Fibroblast of pulmonary artery (primary cell): ENCODE results near the gene FBXO10.

Source experiments
- DNase-seq: peaks from one replicate; pipeline ENCODE4 v3.0.0-alpha.2; 2010; ENCODE audit warnings: low read depth
- H3K4me3 ChIP-seq: replicated peaks from 2 replicates; pipeline ENCODE4 v1.5.1; 2011; ENCODE audit warnings: low read depth, mild to moderate bottlenecking, control low read depth, low read length, moderate library complexity
- CTCF ChIP-seq: IDR thresholded peaks from 2 replicates; pipeline ENCODE4 v1.5.1; 2011; ENCODE audit warnings: mild to moderate bottlenecking, control low read depth, low read length, inconsistent platforms; ENCODE audit errors: missing control alignments

FBXO10 gene

DNA sequence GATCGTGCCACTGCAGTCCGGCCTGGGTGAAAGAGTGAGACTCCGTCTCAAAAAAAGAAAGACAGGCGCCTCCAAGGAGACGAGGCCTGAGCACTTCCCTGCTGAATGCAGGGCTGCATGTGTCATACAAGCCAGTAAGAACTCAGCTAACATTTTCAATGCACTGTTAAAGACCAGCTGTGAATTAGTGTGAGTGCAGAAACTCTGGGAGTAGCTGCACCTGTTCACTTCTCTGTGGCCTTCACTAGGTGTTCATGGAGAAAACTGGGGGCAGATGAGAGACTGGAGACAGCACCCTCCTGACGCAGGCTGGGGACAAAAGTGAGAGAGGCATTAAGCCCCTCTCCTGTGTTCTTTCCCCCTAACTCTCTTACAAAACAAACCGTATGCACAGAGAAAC is 41.8 kb downstream of the FBXO10 start:
- no peak for DNase-seq
- no peak for TF ChIP-seq CTCF
- no peak overlapping the region for H3K4me3 ChIP-seq

GRCh38 chr9:37531699-37532098 is 44.5 kb downstream of the FBXO10 start:
- TF ChIP-seq CTCF: no peak
- DNase-seq: no peak
- H3K4me3 ChIP-seq: no peak overlapping the region

GRCh38 chr9:37528652-37529471 is 47.3 kb downstream of the FBXO10 start:
- no peak for DNase-seq
- TF ChIP-seq CTCF: no peak
- no peak overlapping the region for H3K4me3 ChIP-seq

GRCh38 chr9:37523916-37524315 is 52.3 kb downstream of the FBXO10 start:
- TF ChIP-seq CTCF: no peak
- DNase-seq: no peak
- H3K4me3 ChIP-seq: no peak overlapping the region

- TF ChIP-seq CTCF: no peak
- no peak overlapping the region for H3K4me3 ChIP-seq
- no peak for DNase-seq
Observed at GRCh38 chr9:37522971-37523370, 53.2 kb downstream of the FBXO10 start.

DNA sequence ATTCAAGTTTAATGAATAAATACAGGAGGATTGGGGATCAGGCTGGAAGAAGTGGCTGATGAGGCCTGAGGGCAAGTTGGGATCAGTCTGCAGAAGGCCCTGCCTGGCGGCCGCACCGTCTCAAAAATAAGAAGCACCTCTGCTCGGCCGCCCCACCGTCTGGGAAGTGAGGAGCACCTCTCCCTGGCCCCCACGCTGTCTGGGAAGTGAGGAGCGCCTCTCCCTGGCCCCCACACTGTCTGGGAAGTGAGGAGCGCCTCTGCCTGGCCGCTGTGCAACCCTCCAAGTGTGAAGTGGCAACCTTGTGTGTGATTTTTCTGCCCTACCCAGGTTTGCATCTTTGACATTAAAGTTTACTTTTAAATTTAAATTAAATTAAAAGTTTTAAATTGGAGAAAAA is 55.1 kb downstream of the FBXO10 start:
- no peak overlapping the region for H3K4me3 ChIP-seq
- no peak for TF ChIP-seq CTCF
- no peak for DNase-seq

DNA sequence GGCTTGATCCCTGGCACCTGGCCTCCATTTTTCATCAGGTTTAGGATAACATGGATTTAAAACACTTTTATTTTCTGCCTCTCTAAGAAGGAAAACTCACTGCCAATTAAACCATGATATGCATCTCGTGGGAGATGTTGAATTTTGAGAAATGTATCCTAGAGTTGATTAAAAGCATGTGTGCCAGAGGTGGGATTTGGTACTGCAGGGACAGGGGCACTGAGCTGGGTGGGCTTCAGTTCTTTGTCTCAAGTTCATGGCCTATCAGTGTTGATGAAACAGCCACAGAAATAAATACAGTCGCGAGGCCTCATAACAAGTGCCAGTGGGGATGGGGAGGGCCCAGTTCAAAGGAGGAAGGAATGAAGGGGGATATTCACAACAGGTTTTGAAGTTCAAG is 55.5 kb downstream of the FBXO10 start:
- no peak overlapping the region for H3K4me3 ChIP-seq
- DNase-seq: no peak
- no peak for TF ChIP-seq CTCF
